ENCODE data around the gene CABCOCO1. TPM values are rescaled to one million over a fixed set of nuclear protein-coding genes. Genes with fewer than 3 reads are reported as not detected.
"Not testable (repeated sequence)": the region's sequence is repeated elsewhere in the genome, so short reads cannot be mapped to it uniquely, and the experiment has no call there.

CABCOCO1 gene
- total RNA-seq, 1 experiment from 2014 or later, result 0.24 TPM

DNA sequence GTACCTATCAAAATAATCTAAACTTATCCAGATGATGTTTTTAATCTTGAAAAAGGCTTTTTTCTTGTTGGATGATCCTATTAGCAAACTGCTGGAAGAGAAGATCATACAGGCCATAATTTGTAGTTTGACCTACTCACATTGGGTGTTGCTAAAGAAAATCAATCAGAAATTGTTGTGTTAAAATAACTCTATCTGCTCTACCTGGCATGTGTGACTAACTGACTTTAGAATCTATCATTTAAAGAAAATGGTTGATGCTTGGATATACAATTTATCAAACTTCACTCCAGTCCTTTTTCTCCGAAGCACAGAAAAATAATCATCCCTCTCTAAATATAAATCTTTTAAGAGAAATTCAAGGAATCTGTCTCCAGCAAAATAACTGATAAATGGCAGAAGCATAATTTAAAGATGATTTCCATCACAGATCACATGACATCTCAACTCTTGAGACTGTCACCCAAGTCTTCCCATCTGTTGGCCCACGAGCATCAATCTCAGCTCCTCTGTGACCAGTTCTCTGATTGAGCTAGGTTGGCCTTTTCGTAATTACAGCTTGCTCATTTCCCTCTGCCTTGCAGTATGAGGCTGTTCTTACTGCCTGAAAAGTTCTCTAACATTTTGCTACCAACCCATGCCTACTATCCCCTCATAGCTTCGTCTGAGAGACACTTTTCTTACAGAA lies 36.4 kb downstream of the CABCOCO1 start:
- no peak for DNase-seq (ENCODE audit: low read depth)
- in situ Hi-C loops (cut with HindIII; ENCODE audit: low pct_unique_long_range_greater_than_20kb, low sequenced_read_pairs), result no loop called here

DNA sequence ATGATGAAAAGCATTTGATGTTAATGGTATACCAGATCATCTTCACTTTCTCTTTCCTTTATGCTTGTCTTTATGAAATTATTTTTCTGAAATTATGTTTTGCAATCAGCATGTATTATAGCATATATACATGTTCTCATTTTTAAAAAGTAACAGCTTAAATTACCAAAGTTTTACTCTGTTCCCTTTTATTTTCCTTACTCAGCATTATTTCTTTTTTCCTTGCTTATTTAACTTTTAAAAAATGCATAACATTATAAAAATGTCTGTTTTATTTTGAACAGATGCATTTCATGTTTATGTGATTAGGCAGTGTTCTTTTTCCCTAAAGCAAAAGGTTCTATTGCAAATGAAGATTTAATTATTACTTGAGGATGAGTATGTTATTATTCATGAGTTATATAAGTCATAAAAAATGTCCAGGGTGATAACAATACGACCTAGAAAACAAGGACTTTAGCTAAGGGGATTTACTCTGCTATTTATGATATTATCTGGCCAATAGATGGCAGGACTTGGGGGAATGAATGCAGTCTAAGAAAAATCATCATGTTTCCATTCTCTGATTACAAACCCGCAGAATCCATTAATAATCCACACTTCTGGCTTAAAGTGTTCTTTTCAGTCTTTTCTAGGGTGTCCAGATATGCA lies 38.5 kb downstream of the CABCOCO1 start:
- no peak for DNase-seq (ENCODE audit: low read depth)
- in situ Hi-C loops (cut with HindIII; ENCODE audit: low pct_unique_long_range_greater_than_20kb, low sequenced_read_pairs), result no loop called here

GRCh38 chr10:61701706-61702105 lies 39.0 kb downstream of the CABCOCO1 start:
- in situ Hi-C loops (cut with HindIII; ENCODE audit: low pct_unique_long_range_greater_than_20kb, low sequenced_read_pairs), result no loop called here
- DNase-seq (ENCODE audit: low read depth), result no peak

DNA sequence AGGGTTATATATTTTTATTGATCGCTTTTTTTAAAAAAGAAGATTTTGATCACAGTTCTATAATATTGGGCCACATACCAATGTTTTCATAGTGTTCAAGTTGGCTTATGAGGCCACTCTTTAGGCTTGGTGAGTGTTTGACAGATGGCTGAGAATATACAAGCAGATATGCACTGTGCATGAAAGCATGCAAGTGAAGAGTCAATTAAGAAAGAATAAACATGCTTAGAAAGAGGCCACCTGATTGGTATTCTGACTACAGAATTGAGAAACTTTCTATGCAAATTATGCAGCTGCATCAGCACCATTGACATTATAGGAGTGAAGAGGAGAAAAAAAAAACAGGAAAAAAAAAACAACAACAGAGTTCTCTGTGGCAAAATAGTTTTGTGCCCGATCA lies 39.9 kb downstream of the CABCOCO1 start:
- in situ Hi-C loops (cut with HindIII; ENCODE audit: low pct_unique_long_range_greater_than_20kb, low sequenced_read_pairs), result no loop called here
- DNase-seq (ENCODE audit: low read depth), result no peak

- in situ Hi-C loops (cut with HindIII; ENCODE audit: low pct_unique_long_range_greater_than_20kb, low sequenced_read_pairs), result no loop called here
- DNase-seq (ENCODE audit: low read depth), result no peak
Observed at GRCh38 chr10:61705022-61705613, 42.4 kb downstream of the CABCOCO1 start.

GRCh38 chr10:61708846-61709245 lies 46.1 kb downstream of the CABCOCO1 start:
- no peak for DNase-seq (ENCODE audit: low read depth)
- in situ Hi-C loops (cut with HindIII; ENCODE audit: low pct_unique_long_range_greater_than_20kb, low sequenced_read_pairs), result no loop called here

DNA sequence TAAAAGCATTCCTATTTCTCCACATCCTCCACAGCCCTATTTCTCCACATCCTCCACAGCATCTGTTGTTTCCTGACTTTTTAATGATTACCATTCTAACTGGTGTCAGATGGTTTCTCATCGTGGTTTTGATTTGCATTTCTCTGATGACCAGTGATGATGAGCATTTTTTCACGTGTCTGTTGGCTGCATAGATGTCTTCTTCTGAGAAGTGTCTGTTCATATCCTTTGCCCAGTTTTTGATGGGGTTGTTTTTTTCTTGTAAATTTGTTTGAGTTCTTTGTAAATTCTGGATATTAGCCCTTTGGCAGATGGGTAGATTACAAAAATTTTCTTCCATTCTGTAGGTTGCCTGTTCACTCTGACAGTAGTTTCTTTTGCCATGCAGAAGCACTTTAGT lies 49.4 kb downstream of the CABCOCO1 start:
- in situ Hi-C loops (cut with HindIII; ENCODE audit: low pct_unique_long_range_greater_than_20kb, low sequenced_read_pairs); DNase-seq (ENCODE audit: low read depth): not testable (repeated sequence)

DNA sequence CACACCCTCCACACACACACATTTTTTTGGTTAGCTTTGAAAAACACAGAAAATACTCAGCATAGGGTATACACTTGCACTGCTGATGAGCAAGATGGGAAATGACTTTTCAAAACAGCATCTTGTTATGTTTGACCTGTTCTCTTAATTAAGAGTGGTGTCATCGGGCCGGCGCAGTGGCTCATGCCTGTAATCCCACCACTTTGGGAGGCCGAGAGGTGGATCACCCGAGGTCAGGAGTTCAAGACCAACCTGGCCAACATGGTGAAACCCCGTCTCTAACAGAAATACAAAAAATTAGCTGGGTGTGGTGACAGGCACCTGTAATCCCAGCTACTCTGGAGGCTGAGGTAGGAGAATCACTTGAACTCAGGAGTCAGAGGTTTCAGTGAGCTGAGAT lies 56.7 kb downstream of the CABCOCO1 start:
- in situ Hi-C loops (cut with HindIII; ENCODE audit: low pct_unique_long_range_greater_than_20kb, low sequenced_read_pairs); DNase-seq (ENCODE audit: low read depth): not testable (repeated sequence)

GRCh38 chr10:61719906-61720305 lies 57.2 kb downstream of the CABCOCO1 start:
- DNase-seq (ENCODE audit: low read depth), result no peak
- in situ Hi-C loops (cut with HindIII; ENCODE audit: low pct_unique_long_range_greater_than_20kb, low sequenced_read_pairs), result no loop called here

DNA sequence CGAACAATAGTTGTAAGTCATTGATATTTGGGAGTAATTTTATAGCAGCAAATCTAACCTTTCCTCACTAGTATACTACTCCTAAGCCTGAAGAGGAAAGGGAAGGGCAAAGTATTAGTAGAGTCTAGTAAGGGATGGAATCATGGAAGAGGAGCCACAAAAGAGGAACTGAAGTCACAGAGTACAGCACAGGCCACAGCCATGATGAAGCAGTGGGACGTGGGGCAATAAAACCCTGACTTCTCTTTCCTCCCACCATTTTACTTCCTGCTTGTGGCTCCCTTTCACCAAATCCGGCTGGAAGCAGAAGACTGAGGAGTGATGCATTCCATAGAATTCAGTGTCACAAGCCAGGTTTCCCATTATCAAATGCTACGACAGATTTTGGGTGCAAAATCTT lies 58.7 kb downstream of the CABCOCO1 start:
- in situ Hi-C loops (cut with HindIII; ENCODE audit: low pct_unique_long_range_greater_than_20kb, low sequenced_read_pairs), result no loop called here
- no peak for DNase-seq (ENCODE audit: low read depth)

GRCh38 chr10:61725221-61725620 lies 62.5 kb downstream of the CABCOCO1 start:
- in situ Hi-C loops (cut with HindIII; ENCODE audit: low pct_unique_long_range_greater_than_20kb, low sequenced_read_pairs); DNase-seq (ENCODE audit: low read depth): not testable (repeated sequence)

- no peak for DNase-seq (ENCODE audit: low read depth)
- in situ Hi-C loops (cut with HindIII; ENCODE audit: low pct_unique_long_range_greater_than_20kb, low sequenced_read_pairs), result no loop called here
Observed at GRCh38 chr10:61729596-61729995, 66.9 kb downstream of the CABCOCO1 start.

DNA sequence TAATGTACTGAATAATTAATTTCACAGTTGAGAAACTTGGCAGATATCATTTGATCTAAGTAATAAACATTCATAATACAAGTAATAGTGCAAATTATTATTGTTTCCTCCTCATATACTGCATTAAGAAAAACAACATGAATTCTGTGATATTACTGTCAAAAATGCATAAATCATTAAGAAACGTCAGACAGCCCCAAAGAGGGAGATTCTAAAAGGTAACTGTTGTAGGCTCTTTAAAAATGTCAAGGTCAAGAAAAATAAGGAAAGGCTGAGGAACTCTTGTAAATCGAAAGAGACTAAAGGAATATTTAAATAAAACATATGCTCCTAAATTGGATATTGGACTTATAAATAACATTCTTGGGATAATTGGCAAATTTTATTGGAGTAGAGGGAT lies 67.9 kb downstream of the CABCOCO1 start:
- in situ Hi-C loops (cut with HindIII; ENCODE audit: low pct_unique_long_range_greater_than_20kb, low sequenced_read_pairs), result no loop called here
- no peak for DNase-seq (ENCODE audit: low read depth)

DNA sequence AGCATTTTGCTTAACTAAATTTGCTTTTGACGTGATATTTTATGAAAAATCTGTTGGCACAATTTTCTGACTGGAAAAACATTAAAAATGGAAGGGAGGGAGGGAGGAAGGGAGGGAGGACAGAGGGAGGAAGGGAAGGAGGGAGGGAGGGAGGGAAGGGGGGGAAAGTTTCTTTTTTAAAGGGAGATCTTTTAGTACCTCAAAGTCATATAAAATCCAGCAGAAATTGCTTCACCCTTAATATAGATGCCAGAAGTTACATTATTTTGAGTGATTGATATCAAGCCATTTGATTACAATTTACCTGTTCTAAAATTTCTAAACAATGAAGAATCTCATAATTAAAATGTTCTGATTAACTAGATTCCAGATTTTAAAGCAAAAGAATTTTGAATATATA lies 68.9 kb downstream of the CABCOCO1 start:
- no peak for DNase-seq (ENCODE audit: low read depth)
- in situ Hi-C loops (cut with HindIII; ENCODE audit: low pct_unique_long_range_greater_than_20kb, low sequenced_read_pairs), result no loop called here

- in situ Hi-C loops (cut with HindIII; ENCODE audit: low pct_unique_long_range_greater_than_20kb, low sequenced_read_pairs), result no loop called here
- no peak for DNase-seq (ENCODE audit: low read depth)
Observed at GRCh38 chr10:61732629-61733278, 70.0 kb downstream of the CABCOCO1 start.

GRCh38 chr10:61733358-61733940 lies 70.7 kb downstream of the CABCOCO1 start:
- in situ Hi-C loops (cut with HindIII; ENCODE audit: low pct_unique_long_range_greater_than_20kb, low sequenced_read_pairs), result no loop called here
- peak; percentile 30 for DNase-seq (ENCODE audit: low read depth)

DNA sequence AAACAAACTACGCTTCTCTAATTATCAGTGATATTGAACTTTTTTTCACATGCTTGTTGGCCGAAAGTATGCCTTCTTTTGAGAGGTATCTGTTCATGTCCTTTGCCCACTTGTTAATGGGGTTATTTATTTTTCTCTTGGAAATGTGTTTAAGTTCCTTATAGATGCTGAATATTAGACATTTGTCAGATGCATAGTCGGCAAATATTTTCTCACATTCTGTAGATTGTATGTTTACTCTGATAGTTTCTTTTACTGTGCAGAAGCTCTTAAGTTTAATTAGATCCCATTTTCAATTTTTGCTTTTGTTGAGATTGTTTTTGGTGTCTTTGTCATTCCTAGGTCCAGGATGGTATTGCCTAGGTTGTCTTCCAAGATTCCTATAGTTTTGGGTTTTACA lies 73.2 kb downstream of the CABCOCO1 start:
- in situ Hi-C loops (cut with HindIII; ENCODE audit: low pct_unique_long_range_greater_than_20kb, low sequenced_read_pairs), result no loop called here
- DNase-seq (ENCODE audit: low read depth), result no peak

DNA sequence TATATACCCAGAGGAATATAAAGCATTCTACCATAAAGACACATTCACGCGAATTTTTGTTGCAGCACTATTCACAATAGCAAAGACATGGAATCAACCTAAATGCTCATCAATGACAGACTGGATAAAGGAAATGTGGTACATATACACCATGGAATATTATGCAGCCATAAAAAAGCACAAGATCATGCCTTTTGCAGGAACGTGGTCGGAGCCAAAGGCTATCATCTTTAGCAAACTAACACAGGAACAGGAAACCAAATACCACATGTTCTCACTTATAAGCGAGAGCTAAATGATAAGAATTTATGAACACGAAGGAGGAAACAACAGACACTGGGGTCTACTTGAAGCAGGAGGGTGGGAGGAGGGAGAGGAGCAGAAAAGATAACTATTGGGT lies 74.7 kb downstream of the CABCOCO1 start:
- in situ Hi-C loops (cut with HindIII; ENCODE audit: low pct_unique_long_range_greater_than_20kb, low sequenced_read_pairs), result not testable (repeated sequence)

GRCh38 chr10:61742812-61743211 lies 80.1 kb downstream of the CABCOCO1 start:
- in situ Hi-C loops (cut with HindIII; ENCODE audit: low pct_unique_long_range_greater_than_20kb, low sequenced_read_pairs), result no loop called here
- no peak for DNase-seq (ENCODE audit: low read depth)

More for the DNA sequence above, 74.7 kb downstream of the CABCOCO1 start:
- not testable (repeated sequence) for DNase-seq (ENCODE audit: low read depth)
